ENCODE data around the gene S100G.

S100G gene

GRCh38 chrX:16646366-16647138, 3.4 kb upstream of the S100G start:
- no peak for DNase-seq (ENCODE audit: low spot score)

GRCh38 chrX:16651391-16652024, 1.6 kb downstream of the S100G start:
- DNase-seq (ENCODE audit: low spot score), result no peak

- DNase-seq (ENCODE audit: low spot score), result no peak
These were observed 3.5 kb downstream of the S100G start for GRCh38 chrX:16653424-16653823.

- DNase-seq (ENCODE audit: low spot score), result no peak
These were observed 4.1 kb downstream of the S100G start for GRCh38 chrX:16654093-16654492.

DNA sequence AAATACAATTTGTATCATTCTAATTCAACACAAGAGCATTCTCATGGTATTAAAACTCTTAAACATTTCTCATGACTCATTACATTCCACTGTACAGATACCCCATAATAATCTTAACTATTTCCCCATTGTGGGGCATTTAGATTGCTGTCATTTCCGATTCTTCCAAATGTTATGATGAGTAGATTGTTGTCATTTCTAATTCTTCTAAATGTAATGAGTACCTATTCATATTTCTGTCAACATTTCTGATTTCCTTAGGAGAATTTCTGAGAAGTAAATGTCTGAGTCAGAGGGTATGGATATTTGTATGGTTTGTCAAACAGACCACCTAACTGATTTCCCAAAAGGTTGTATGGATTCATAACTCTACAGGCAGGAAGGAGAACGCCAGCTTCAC, 8.3 kb downstream of the S100G start:
- peak; percentile 32 for DNase-seq (ENCODE audit: low spot score)

- DNase-seq (ENCODE audit: low spot score), result no peak
These were observed 9.4 kb downstream of the S100G start for GRCh38 chrX:16659321-16659720.

GRCh38 chrX:16661495-16661894, 11.5 kb downstream of the S100G start:
- no peak for DNase-seq (ENCODE audit: low spot score)

DNA sequence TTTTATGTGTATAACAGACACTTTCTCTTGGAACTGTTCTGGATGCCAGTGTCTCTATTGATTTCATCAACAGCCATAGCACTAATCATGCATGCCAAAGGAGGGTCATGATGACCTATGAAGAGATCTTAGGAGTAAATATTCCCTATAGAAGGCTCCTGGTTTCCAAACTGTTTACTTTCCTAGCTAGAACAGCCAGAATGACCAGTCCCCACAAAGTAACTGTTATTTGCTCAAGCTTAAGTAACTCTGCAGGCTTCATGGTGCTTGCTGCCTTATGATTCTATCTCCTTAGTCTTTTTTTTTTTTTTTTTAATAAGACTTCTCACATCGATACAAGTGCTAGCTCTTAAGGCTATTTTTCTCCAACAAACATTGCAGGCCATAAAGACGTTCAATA, 12.4 kb downstream of the S100G start:
- no peak for DNase-seq (ENCODE audit: low spot score)

DNA sequence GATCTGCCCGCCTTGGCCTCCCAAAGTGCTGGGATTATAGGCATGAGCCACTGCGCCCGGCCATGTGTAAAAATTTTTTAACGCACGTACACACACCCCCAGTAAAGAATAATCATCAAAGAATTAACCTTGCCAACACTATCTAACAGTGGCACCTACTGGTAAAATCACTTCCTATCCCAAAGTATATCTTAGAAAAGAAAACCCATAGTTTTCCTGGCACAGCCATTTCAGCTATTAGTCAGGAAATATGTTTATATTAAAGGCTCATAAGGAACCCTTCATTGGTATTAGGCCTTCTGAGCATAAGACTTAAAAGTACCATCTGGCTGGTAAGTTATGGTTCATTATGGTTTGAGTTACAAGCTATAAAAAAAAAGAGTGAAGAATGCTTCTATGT, 14.1 kb downstream of the S100G start:
- DNase-seq (ENCODE audit: low spot score), result no peak

DNA sequence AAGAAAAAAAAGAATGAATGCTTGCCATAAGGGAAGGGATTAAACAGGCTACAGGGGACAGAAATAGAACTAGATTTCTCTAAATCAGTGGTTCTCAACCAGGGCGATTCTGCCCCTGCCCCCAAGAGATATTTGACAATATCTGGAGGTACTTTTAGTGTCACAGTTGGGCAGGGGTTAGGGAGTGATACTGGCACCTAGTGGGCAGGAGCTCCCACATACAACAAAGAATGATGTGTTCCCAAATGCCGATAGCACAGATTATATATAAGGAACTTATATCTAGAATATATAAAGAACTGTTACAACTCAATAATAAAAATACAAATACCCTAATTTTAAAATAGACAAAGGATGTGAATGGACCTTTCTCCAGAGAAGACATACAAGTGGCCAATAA, 14.7 kb downstream of the S100G start:
- no peak for DNase-seq (ENCODE audit: low spot score)

DNA sequence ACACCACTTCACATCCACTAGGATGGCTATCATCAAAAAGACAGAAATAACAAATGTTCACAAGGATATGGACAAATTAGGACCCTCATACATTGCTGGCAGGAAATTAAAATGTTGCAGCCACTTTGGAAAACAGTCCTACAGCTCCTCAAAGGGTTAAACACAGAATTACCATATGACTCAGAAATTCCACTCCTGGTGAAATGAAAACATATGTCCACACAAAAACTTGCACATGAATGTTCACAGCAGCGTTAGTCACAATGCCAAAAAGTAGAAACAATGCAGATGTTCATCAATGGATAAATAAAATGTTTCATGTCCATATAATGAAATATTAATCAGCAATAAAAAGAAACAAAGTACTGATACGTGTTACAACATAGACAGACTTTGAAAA, 15.1 kb downstream of the S100G start:
- DNase-seq (ENCODE audit: low spot score), result no peak

DNA sequence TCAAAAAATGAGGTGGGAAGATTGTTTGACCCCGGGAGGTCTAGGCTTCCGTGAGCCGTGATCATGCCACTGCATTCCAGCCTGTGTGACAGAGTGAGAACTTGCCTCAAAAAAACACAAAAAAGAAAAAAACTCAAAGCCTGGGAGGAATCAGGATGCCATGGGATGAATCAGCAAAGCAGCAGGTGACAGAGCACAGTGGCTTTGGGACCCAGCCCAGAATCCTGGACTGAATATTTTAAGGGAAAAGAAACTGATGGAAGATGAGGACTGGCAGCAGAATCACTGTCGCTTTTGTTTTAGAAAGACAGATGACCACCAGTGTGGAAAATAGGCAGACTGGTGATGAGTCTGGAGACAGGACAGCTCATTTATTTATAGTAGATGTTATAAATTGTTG, 16.6 kb downstream of the S100G start:
- peak; percentile 62 for DNase-seq (ENCODE audit: low spot score)

- DNase-seq (ENCODE audit: low spot score), result peak; percentile 74
These were observed 21.0 kb downstream of the S100G start for GRCh38 chrX:16671005-16671404.

DNA sequence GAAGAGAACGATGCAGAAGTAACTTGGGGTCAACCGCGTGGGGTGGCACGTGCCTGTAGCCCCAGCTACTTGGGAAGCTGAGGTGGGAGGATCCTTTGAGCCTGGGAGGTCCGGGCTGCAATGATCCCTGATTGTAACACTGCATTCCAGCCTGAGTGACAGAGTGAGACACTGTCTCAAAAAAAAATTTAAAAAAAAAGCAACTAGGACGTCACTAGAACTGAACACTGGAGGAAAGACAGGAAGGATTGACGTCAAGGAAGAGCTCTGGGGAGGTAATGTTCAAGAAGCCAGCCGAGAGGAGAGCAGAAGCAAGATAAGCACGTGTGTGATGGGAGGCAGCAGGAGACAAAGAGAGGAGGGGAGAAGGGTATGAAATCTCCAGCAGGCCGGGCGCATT, 28.7 kb downstream of the S100G start:
- no peak for DNase-seq (ENCODE audit: low spot score)

GRCh38 chrX:16683007-16683664, 33.2 kb downstream of the S100G start:
- no peak for DNase-seq (ENCODE audit: low spot score)

GRCh38 chrX:16687514-16687913, 37.6 kb downstream of the S100G start:
- peak; percentile 47 for DNase-seq (ENCODE audit: low spot score)

DNA sequence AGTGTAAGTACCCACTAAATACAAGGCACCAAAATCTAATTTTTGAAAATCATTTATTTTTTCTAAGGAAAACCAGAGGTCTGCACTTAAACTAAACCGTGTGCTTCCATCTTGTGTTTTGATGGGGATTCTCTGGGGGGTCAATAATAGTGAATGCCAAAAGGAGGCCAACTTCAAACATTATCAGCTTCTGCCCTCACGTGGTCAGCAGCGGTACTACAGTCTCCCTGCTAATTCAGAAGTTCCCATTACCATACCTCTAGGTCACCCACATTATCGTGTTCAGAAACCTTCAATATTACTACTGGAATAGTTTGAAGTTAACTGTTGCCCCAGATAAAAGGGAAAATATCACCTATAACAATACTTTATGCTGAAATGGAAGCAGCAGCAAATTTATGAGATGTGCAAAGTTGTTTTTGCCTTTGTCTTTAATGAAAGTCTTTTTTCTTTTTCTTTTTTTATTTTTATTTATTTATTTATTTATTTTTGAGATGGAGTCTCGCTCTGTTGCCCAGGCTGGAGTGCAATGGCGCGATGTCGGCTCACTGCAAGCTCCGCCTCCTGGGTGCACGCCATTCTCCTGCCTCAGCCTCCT, 45.2 kb downstream of the S100G start:
- peak; percentile 63 for DNase-seq (ENCODE audit: low spot score)

- DNase-seq (ENCODE audit: low spot score), result no peak
These were observed 47.0 kb downstream of the S100G start for GRCh38 chrX:16696956-16697355.

DNA sequence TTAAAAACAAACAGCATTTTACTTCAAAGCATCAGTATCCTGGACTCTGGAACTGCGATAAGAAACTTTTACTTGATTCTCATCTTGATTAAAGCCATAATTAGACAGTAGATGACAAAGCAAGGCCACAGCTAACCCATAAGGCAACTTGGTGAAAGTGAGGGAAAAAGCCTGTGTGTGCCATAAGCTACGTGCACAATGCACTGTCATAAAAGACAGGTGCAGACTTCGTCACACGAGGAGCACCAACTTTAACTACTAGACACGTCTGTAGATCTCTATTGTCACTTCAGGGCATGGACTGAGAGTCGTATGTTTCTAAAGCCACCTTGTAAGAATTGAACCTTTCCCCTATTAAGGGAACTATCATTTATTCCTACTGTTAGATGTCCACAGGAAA, 49.4 kb downstream of the S100G start:
- no peak for DNase-seq (ENCODE audit: low spot score)

- no peak for DNase-seq (ENCODE audit: low spot score)
These were observed 50.8 kb downstream of the S100G start for GRCh38 chrX:16700734-16701133.

DNA sequence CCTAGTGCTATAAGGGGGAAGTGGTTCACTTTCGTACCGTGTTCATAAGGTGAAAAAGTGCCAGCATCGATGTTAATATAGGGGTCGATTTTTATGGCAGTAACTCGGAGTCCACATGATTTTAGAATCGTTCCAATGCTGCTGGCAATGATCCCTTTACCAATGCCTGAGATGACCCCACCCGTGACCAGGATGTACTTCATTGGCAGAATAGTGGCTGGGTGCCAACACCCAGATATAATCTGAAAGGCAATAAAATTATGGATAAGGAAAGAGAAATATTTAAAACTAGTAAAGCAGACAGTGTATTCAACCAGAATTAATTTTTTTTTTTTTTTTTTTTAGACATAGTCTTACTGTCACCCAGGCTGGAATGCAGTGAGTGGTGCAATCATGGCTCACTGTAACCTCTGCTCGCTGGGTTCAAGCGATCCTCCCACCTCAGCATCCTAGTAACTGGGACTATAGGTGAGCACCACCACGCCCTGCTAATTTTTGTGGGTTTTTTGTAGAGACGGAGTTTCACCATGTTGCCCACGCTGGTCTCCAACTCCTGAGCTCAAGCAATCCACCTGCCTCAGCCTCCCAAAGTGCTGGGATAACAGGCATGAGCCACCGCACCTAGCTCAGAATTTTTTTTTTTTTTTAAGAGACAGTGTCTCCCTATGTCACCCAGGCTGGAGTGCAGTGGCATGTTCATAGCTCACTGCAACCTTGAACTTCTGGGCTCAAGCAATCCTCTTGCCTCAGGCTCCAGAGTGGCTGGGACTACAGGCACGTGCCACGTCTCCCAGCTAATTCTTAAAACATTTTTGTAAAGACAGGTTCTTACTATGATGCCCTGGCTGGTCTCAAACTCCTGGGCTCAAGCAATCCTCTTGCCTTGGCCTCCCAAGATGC, 53.0 kb downstream of the S100G start:
- DNase-seq (ENCODE audit: low spot score), result no peak
